ENCODE results near the gene RERE. TPM values are rescaled to one million over a fixed set of nuclear protein-coding genes. Genes with fewer than 3 reads are reported as not detected.

Gene RERE
- total RNA-seq, 1 experiment from 2014 or later: 161 TPM

DNA sequence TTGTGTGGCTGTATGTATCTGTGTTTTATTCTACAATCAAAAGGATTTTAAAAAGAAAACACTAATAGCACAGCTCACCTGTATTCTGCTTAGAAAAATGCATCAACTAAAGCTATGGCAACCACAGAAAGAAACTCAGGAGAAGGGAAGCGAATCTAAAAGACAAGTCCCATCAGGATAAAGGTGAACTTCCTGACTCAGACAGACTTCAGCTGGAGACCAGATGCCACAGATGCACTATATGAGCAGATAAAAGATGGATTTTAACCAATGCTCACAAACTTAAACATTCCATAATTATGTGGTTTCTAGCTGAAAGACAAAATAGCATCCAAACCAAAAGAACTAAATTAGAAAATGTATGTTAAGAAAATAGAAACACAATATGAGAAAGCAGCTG is 231.0 kb downstream of the RERE start (continued):
- no peak for TF ChIP-seq JUN (CRISPR knock-in tag; IDR thresholded peaks at IDR 0.05)
- TF ChIP-seq, protein P1, sequence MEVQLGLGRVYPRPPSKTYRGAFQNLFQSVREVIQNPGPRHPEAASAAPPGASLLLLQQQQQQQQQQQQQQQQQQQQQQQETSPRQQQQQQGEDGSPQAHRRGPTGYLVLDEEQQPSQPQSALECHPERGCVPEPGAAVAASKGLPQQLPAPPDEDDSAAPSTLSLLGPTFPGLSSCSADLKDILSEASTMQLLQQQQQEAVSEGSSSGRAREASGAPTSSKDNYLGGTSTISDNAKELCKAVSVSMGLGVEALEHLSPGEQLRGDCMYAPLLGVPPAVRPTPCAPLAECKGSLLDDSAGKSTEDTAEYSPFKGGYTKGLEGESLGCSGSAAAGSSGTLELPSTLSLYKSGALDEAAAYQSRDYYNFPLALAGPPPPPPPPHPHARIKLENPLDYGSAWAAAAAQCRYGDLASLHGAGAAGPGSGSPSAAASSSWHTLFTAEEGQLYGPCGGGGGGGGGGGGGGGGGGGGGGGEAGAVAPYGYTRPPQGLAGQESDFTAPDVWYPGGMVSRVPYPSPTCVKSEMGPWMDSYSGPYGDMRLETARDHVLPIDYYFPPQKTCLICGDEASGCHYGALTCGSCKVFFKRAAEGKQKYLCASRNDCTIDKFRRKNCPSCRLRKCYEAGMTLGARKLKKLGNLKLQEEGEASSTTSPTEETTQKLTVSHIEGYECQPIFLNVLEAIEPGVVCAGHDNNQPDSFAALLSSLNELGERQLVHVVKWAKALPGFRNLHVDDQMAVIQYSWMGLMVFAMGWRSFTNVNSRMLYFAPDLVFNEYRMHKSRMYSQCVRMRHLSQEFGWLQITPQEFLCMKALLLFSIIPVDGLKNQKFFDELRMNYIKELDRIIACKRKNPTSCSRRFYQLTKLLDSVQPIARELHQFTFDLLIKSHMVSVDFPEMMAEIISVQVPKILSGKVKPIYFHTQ (CRISPR knock-in tag; IDR thresholded peaks at IDR 0.05): no peak
- TF ChIP-seq, protein P2, sequence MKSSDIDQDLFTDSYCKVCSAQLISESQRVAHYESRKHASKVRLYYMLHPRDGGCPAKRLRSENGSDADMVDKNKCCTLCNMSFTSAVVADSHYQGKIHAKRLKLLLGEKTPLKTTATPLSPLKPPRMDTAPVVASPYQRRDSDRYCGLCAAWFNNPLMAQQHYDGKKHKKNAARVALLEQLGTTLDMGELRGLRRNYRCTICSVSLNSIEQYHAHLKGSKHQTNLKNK (CRISPR knock-in tag; IDR thresholded peaks at IDR 0.05): no peak
- no peak for TF ChIP-seq GABPB1 (CRISPR knock-in tag; IDR thresholded peaks at IDR 0.05)
- TF ChIP-seq, protein P3, sequence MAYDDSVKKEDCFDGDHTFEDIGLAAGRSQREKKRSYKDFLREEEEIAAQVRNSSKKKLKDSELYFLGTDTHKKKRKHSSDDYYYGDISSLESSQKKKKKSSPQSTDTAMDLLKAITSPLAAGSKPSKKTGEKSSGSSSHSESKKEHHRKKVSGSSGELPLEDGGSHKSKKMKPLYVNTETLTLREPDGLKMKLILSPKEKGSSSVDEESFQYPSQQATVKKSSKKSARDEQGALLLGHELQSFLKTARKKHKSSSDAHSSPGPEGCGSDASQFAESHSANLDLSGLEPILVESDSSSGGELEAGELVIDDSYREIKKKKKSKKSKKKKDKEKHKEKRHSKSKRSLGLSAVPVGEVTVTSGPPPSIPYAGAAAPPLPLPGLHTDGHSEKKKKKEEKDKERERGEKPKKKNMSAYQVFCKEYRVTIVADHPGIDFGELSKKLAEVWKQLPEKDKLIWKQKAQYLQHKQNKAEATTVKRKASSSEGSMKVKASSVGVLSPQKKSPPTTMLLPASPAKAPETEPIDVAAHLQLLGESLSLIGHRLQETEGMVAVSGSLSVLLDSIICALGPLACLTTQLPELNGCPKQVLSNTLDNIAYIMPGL (CRISPR knock-in tag; IDR thresholded peaks at IDR 0.05): no peak

DNA sequence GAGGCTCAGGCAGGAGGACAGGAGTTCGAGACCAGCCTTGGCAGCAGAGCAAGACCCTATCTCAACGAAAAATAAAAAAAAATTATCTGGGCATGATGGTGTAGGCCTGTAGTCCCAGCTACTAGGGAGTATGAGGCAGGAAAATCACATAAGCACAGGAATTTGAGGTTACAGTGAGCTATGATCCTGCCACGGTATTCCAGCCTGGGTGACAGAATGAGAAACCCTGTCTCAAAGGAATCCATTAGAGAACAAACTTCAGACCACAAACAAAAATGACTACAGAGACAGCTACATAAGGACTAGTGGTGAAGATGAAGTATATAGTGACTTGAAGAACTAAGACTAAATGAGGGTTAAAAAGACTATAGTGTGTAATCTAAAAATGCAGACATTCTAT is 233.1 kb downstream of the RERE start:
- Mint-ChIP-seq H3K4me1 (peaks cover 46% of the 10 kb centered on the region), H3K9me3 (no peaks in the 10 kb centered on the region), H3K36me3 (no peaks in the 10 kb centered on the region), H3K27ac (peak overlapping the region; percentile 8; the same call in 1 of the 2 replicates), H3K27me3 (ENCODE audit: low read depth) (no peaks in the 10 kb centered on the region), H3K4me3 (no peak overlapping the region)
- ATAC-seq (no peak), DNase-seq (ENCODE audit: low spot score) (no peak)
- ChIA-PET CTCF (interaction anchor here (1.7 kb wide), 2 partner anchors 14 to 86 kb away, joined by 4 read pairs; no protein-coding TSS in a partner anchor), POLR2A (no interaction called here)
- no peak for TF ChIP-seq FOXK1 (CRISPR knock-in tag; IDR thresholded peaks at IDR 0.05)
- TF ChIP-seq, protein P4, sequence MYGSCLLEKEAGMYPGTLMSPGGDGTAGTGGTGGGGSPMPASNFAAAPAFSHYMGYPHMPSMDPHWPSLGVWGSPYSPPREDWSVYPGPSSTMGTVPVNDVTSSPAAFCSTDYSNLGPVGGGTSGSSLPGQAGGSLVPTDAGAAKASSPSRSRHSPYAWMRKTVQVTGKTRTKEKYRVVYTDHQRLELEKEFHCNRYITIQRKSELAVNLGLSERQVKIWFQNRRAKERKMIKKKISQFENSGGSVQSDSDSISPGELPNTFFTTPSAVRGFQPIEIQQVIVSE (CRISPR knock-in tag; IDR thresholded peaks at IDR 0.05; ENCODE audit: borderline replicate concordance): no peak
- TF ChIP-seq FOXJ3 (CRISPR knock-in tag; IDR thresholded peaks at IDR 0.05; ENCODE audit: borderline replicate concordance): no peak
- no peak for TF ChIP-seq GRHL2 (CRISPR knock-in tag; IDR thresholded peaks at IDR 0.05; ENCODE audit: insufficient replicate concordance, severe bottlenecking)
- TF ChIP-seq, protein P5, sequence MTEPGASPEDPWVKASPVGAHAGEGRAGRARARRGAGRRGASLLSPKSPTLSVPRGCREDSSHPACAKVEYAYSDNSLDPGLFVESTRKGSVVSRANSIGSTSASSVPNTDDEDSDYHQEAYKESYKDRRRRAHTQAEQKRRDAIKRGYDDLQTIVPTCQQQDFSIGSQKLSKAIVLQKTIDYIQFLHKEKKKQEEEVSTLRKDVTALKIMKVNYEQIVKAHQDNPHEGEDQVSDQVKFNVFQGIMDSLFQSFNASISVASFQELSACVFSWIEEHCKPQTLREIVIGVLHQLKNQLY (CRISPR knock-in tag; IDR thresholded peaks at IDR 0.05): no peak
- no peak for TF ChIP-seq TEAD4 (CRISPR knock-in tag; IDR thresholded peaks at IDR 0.05)
- TF ChIP-seq SP1 (CRISPR knock-in tag; conservative IDR thresholded peaks at IDR 0.05): no peak
- no peak for TF ChIP-seq RORB (CRISPR knock-in tag; IDR thresholded peaks at IDR 0.05)
- TF ChIP-seq, protein P6, sequence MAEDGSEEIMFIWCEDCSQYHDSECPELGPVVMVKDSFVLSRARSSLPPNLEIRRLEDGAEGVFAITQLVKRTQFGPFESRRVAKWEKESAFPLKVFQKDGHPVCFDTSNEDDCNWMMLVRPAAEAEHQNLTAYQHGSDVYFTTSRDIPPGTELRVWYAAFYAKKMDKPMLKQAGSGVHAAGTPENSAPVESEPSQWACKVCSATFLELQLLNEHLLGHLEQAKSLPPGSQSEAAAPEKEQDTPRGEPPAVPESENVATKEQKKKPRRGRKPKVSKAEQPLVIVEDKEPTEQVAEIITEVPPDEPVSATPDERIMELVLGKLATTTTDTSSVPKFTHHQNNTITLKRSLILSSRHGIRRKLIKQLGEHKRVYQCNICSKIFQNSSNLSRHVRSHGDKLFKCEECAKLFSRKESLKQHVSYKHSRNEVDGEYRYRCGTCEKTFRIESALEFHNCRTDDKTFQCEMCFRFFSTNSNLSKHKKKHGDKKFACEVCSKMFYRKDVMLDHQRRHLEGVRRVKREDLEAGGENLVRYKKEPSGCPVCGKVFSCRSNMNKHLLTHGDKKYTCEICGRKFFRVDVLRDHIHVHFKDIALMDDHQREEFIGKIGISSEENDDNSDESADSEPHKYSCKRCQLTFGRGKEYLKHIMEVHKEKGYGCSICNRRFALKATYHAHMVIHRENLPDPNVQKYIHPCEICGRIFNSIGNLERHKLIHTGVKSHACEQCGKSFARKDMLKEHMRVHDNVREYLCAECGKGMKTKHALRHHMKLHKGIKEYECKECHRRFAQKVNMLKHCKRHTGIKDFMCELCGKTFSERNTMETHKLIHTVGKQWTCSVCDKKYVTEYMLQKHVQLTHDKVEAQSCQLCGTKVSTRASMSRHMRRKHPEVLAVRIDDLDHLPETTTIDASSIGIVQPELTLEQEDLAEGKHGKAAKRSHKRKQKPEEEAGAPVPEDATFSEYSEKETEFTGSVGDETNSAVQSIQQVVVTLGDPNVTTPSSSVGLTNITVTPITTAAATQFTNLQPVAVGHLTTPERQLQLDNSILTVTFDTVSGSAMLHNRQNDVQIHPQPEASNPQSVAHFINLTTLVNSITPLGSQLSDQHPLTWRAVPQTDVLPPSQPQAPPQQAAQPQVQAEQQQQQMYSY (CRISPR knock-in tag; IDR thresholded peaks at IDR 0.05): no peak
- no peak for TF ChIP-seq JAZF1 (CRISPR knock-in tag; IDR thresholded peaks at IDR 0.05)
- TF ChIP-seq ZBTB21 (CRISPR knock-in tag; IDR thresholded peaks at IDR 0.05; ENCODE audit: borderline replicate concordance): no peak
- TF ChIP-seq OVOL2 (CRISPR knock-in tag; IDR thresholded peaks at IDR 0.05; ENCODE audit: borderline replicate concordance): no peak

All from WTC11 (cell line).